ENCODE data around the gene TRMT11. TPM values are rescaled to one million over a fixed set of nuclear protein-coding genes. Genes with fewer than 3 reads are reported as not detected.

The TRMT11 gene
- total and polyA plus RNA-seq, 10 of the 15 experiments (the other 5 are each of a cell fraction or from before 2014, with no cell fraction given), result 34.0 to 81.1 (median 43.7) TPM

GRCh38 chr6:126050795-126051194 is 64.5 kb downstream of the TRMT11 start:
- no peaks in the 10 kb centered on the region for H3K79me2 ChIP-seq (ENCODE audit: control insufficient read depth, insufficient read depth, low read length)
- H4K20me1 ChIP-seq (ENCODE audit: control insufficient read depth, insufficient read depth), result no peaks in the 10 kb centered on the region
- no peak for TF ChIP-seq CREM (IDR thresholded peaks at IDR 0.05; ENCODE audit: low read depth)
- no peak for TF ChIP-seq TARDBP (IDR thresholded peaks at IDR 0.05; ENCODE audit: borderline replicate concordance)
- TF ChIP-seq RAD51 (IDR thresholded peaks at IDR 0.05), result no peak
- no peak for TF ChIP-seq TBL1XR1 (IDR thresholded peaks at IDR 0.05; ENCODE audit: low read depth, low read length)
- TF ChIP-seq STAT3 (IDR thresholded peaks at IDR 0.05; ENCODE audit: low read depth, low read length), result no peak
- no peak overlapping the region for H3K4me2 ChIP-seq (ENCODE audit: control insufficient read depth, insufficient read depth)
- SMC1A ChIA-PET (ENCODE audit: uncharacterized antibody, unreplicated experiment), result no interaction called here
- H3K9me3 ChIP-seq (replicated peaks; ENCODE audit: control insufficient read depth, insufficient read depth, low read length), result no peaks in the 10 kb centered on the region
- H3K27me3 ChIP-seq (replicated peaks in 1 of 2; ENCODE audit: control insufficient read depth in 2 of 2, insufficient read depth in 2 of 2, low read length in 1 of 2), result no peaks in the 10 kb centered on the region
- no TSS peak for BruUV-seq (replicated peaks)
- no peak overlapping the region for H3K9ac ChIP-seq (ENCODE audit: control insufficient read depth, insufficient read depth, low read length)
- no peak for ATAC-seq
- intact Hi-C loops (cut with micrococcal nuclease; ENCODE audit: unreplicated experiment), result no loop called here
- WGBS (ENCODE audit: insufficient coverage, insufficient replicate concordance, low lambda C conversion rate, missing lambda C conversion rate), result 100% methylated on average over 1 of the region's 1 CpG
- no peaks in the 10 kb centered on the region for H3K4me1 ChIP-seq (ENCODE audit: control insufficient read depth, insufficient read depth, low read length)
- H2AFZ ChIP-seq (ENCODE audit: control insufficient read depth, low read depth, low read length), result no peak overlapping the region
- no peak for FAIRE-seq
- CTCF ChIA-PET, result no interaction called here
- POLR2A ChIA-PET, result no interaction called here
- RAD21 ChIA-PET (ENCODE audit: unreplicated experiment), result no interaction called here
- DNase-seq (ENCODE audit: low read depth, low spot score), result no peak
- no peak overlapping the region for H3K27ac ChIP-seq (ENCODE audit: control insufficient read depth, insufficient read depth)
- H3K4me3 ChIP-seq, result no peak overlapping the region
- in situ Hi-C loops (cut with MboI), result no loop called here
- peaks cover 0 to 5% of the 10 kb centered on the region in 2 experiments; a peak in 2 of 4 replicates for H3K36me3 ChIP-seq (ENCODE audit: control insufficient read depth in 2 of 2, insufficient read depth in 2 of 2, low read length in 1 of 2)

DNA sequence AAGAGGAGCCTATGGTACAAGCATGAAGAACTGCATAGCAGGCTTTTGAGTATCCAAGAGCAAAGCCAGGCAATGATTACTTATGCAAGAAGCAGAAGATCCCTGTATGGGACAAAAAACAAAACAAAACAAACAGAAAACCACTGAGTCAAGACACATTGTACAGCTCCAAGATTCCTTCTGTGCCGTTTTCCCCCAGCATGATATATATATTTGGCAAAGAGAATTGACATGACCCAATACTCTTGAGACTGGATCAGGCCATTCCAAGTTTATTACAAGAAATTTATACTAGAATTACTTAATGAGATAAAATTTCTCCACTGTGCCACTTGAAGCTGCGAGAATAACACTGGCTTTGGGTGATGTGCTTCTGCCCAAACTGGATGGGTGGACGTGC is 65.5 kb downstream of the TRMT11 start:
- ChIA-PET SMC1A (ENCODE audit: uncharacterized antibody, unreplicated experiment) (interaction anchor here (0.9 to 2.1 kb wide), 3 partner anchors 12 to 39 kb away, joined by 3 to 6 read pairs (median 3); no protein-coding TSS in a partner anchor), POLR2A (interaction anchor here (0.7 kb wide), 1 partner anchor 13 kb away, joined by 3 read pairs; no protein-coding TSS in a partner anchor), CTCF (interaction anchor here (1.3 kb wide), 1 partner anchor 12 kb away, joined by 3 read pairs; no protein-coding TSS in a partner anchor), RAD21 (ENCODE audit: unreplicated experiment) (no interaction called here)
- WGBS (ENCODE audit: insufficient coverage, insufficient replicate concordance, low lambda C conversion rate, missing lambda C conversion rate), result 96% methylated on average over 3 of the region's 3 CpGs
- no peaks in the 10 kb centered on the region for H4K20me1 ChIP-seq (ENCODE audit: control insufficient read depth, insufficient read depth)
- H3K4me2 ChIP-seq (ENCODE audit: control insufficient read depth, insufficient read depth), result no peak overlapping the region
- H3K4me1 ChIP-seq (ENCODE audit: control insufficient read depth, insufficient read depth, low read length), result no peaks in the 10 kb centered on the region
- no peaks in the 10 kb centered on the region for H3K27me3 ChIP-seq (replicated peaks in 1 of 2; ENCODE audit: control insufficient read depth in 2 of 2, insufficient read depth in 2 of 2, low read length in 1 of 2)
- no peak overlapping the region for H3K4me3 ChIP-seq
- no peak for DNase-seq (ENCODE audit: low read depth, low spot score)
- H3K36me3 ChIP-seq (ENCODE audit: control insufficient read depth in 2 of 2, insufficient read depth in 2 of 2, low read length in 1 of 2), result peaks cover 0 to 4% of the 10 kb centered on the region in 2 experiments; a peak in 2 of 4 replicates
- no peaks in the 10 kb centered on the region for H3K79me2 ChIP-seq (ENCODE audit: control insufficient read depth, insufficient read depth, low read length)
- intact Hi-C loops (cut with micrococcal nuclease; ENCODE audit: unreplicated experiment) (no loop called here), in situ Hi-C loops (cut with MboI) (no loop called here)
- no peak overlapping the region for H2AFZ ChIP-seq (ENCODE audit: control insufficient read depth, low read depth, low read length)
- no peaks in the 10 kb centered on the region for H3K9me3 ChIP-seq (replicated peaks; ENCODE audit: control insufficient read depth, insufficient read depth, low read length)
- H3K9ac ChIP-seq (ENCODE audit: control insufficient read depth, insufficient read depth, low read length), result no peak overlapping the region
- ATAC-seq, result no peak
- no peak for FAIRE-seq
- no TSS peak for BruUV-seq (replicated peaks)
- no peak overlapping the region for H3K27ac ChIP-seq (ENCODE audit: control insufficient read depth, insufficient read depth)
- TF ChIP-seq PRDM15 (CRISPR knock-in tag; IDR thresholded peaks at IDR 0.05), result no peak
- TF ChIP-seq RCOR1 (conservative IDR thresholded peaks at IDR 0.05; ENCODE audit: low read depth, low read length), result no peak
- no peak for TF ChIP-seq REST (IDR thresholded peaks at IDR 0.05; ENCODE audit: low read depth, low read length)
- TF ChIP-seq MYB (IDR thresholded peaks at IDR 0.05; ENCODE audit: borderline replicate concordance, low read depth, low read length), result no peak
